OCI-LY1 (cell line): ENCODE results near the gene FUOM.

Experiments
- H2AFZ ChIP-seq: fragments of 200-600 bp; sonication (generic), shearing (Covaris generic); 2 replicates; pipeline ENCODE4 v1.6.0; 2014; ENCODE audit warnings: antibody characterized with exemption, mild to moderate bottlenecking, low read length
- H3F3A ChIP-seq: fragments of 200-600 bp; sonication (generic), shearing (Covaris generic); 2 replicates; pipeline ENCODE4 v1.6.0; 2014; ENCODE audit warnings: mild to moderate bottlenecking, antibody characterized with exemption, low read length, moderate library complexity; ENCODE audit not compliant: insufficient read depth
- H3K27ac ChIP-seq: fragments of 200-600 bp; sonication (generic); 2 replicates; pipeline ENCODE4 v1.5.1; 2014; ENCODE audit warnings: low read length, mixed run types, mild to moderate bottlenecking, low read depth; ENCODE audit not compliant: poor library complexity, severe bottlenecking
- H3K27me3 ChIP-seq: fragments of 200-600 bp; sonication (generic); 2 replicates; pipeline ENCODE4 v1.6.0; 2014; ENCODE audit warnings: antibody characterized with exemption, mild to moderate bottlenecking, low read length, moderate library complexity; ENCODE audit not compliant: insufficient read depth
- H3K36me3 ChIP-seq: fragments of 200-600 bp; sonication (generic); 2 replicates; pipeline ENCODE4 v1.6.1; 2014; ENCODE audit warnings: mild to moderate bottlenecking, antibody characterized with exemption, low read length, moderate library complexity, mixed read lengths; ENCODE audit not compliant: insufficient read depth
- H3K4me1 ChIP-seq: fragments of 200-600 bp; sonication (generic); 2 replicates; pipeline ENCODE4 v1.5.1; 2014; ENCODE audit warnings: mild to moderate bottlenecking, low read length, moderate library complexity; ENCODE audit not compliant: insufficient read depth, severe bottlenecking
- H3K4me2 ChIP-seq: fragments of 200-600 bp; sonication (generic), shearing (Covaris generic); 2 replicates; pipeline ENCODE4 v1.6.1; 2014; ENCODE audit warnings: low read length
- H3K4me3 ChIP-seq: fragments of 200-600 bp; sonication (generic); 2 replicates; pipeline ENCODE4 v1.5.1; 2014; ENCODE audit warnings: low read length, low read depth, mild to moderate bottlenecking, mixed read lengths; ENCODE audit not compliant: poor library complexity, severe bottlenecking
- H3K79me2 ChIP-seq: fragments of 200-600 bp; shearing (Covaris generic); 2 replicates; pipeline ENCODE4 v1.6.1; 2016; ENCODE audit warnings: mixed run types, low read length, mixed read lengths; ENCODE audit not compliant: insufficient read depth
- H3K9ac ChIP-seq: fragments of 200-600 bp; sonication (generic), shearing (Covaris generic); 2 replicates; pipeline ENCODE4 v1.6.1; 2014; ENCODE audit warnings: mild to moderate bottlenecking, low read length, mixed read lengths
- H3K9me2 ChIP-seq: fragments of 200-600 bp; sonication (generic), shearing (Covaris generic); 2 replicates; pipeline ENCODE4 v1.6.1; 2014; ENCODE audit warnings: low read depth, mild to moderate bottlenecking, low read length, mixed read lengths
- H3K9me3 ChIP-seq: fragments of 200-600 bp; shearing (Covaris generic); 2 replicates; pipeline ENCODE4 v1.6.1; 2014; ENCODE audit warnings: low read length, mixed read lengths
- H4K20me1 ChIP-seq: fragments of 200-600 bp; sonication (generic), shearing (Covaris generic); 2 replicates; pipeline ENCODE4 v1.6.0; 2016; ENCODE audit warnings: mild to moderate bottlenecking, low read length; ENCODE audit not compliant: insufficient read depth
- CTCF ChIP-seq: fragments of 200-600 bp; sonication (generic), shearing (Covaris generic); IDR thresholded peaks from 2 replicates; pipeline ENCODE4 v1.5.1; 2017; ENCODE audit warnings: mild to moderate bottlenecking, antibody characterized with exemption, low read length, moderate library complexity, mixed read lengths
- EZH2 ChIP-seq: fragments of 200-600 bp; sonication (generic), shearing (Covaris generic); IDR thresholded peaks from 2 replicates; pipeline ENCODE4 v1.8.0; 2017; ENCODE audit warnings: borderline replicate concordance, mixed run types, mild to moderate bottlenecking, antibody characterized with exemption, low read length, moderate library complexity, mixed read lengths

Gene FUOM

GRCh38 chr10:133346413-133346812, 11.4 kb downstream of the FUOM start:
- Histone ChIP-seq H3K9me2 (no peaks in the 10 kb centered on the region), H3K36me3 (no peaks in the 10 kb centered on the region), H4K20me1 (no peaks in the 10 kb centered on the region), H3K4me1 (no peaks in the 10 kb centered on the region), H3K4me2 (no peak overlapping the region), H3K9me3 (no peaks in the 10 kb centered on the region), H3K9ac (no peak overlapping the region), H2AFZ (no peak overlapping the region), H3K27me3 (peaks cover 8% of the 10 kb centered on the region; the same call in 1 of the 2 replicates), H3K27ac (no peak overlapping the region), H3F3A (no peaks in the 10 kb centered on the region), H3K4me3 (no peak overlapping the region), H3K79me2 (no peaks in the 10 kb centered on the region)
- no peak for TF ChIP-seq CTCF
- TF ChIP-seq EZH2 = no peak

GRCh38 chr10:133344236-133344635, 13.6 kb downstream of the FUOM start:
- Histone ChIP-seq H3K79me2 (no peaks in the 10 kb centered on the region), H3K4me3 (no peak overlapping the region), H3K9ac (no peak overlapping the region), H3K4me1 (no peaks in the 10 kb centered on the region), H4K20me1 (no peaks in the 10 kb centered on the region), H3F3A (no peaks in the 10 kb centered on the region), H3K9me2 (no peaks in the 10 kb centered on the region), H3K4me2 (no peak overlapping the region), H3K27ac (no peak overlapping the region), H3K36me3 (no peaks in the 10 kb centered on the region), H3K9me3 (no peaks in the 10 kb centered on the region), H2AFZ (no peak overlapping the region), H3K27me3 (peaks cover 4% of the 10 kb centered on the region; the same call in 1 of the 2 replicates)
- no peak for TF ChIP-seq EZH2
- TF ChIP-seq CTCF = no peak

GRCh38 chr10:133343558-133343957, 14.3 kb downstream of the FUOM start:
- Histone ChIP-seq H3K27ac (no peak overlapping the region), H3K9me2 (no peaks in the 10 kb centered on the region), H3K9me3 (no peaks in the 10 kb centered on the region), H3K4me2 (no peak overlapping the region), H3K27me3 (peaks cover 4% of the 10 kb centered on the region; the same call in 1 of the 2 replicates), H4K20me1 (no peaks in the 10 kb centered on the region), H2AFZ (no peak overlapping the region), H3K4me1 (no peaks in the 10 kb centered on the region), H3K79me2 (no peaks in the 10 kb centered on the region), H3K9ac (no peak overlapping the region), H3F3A (no peaks in the 10 kb centered on the region), H3K4me3 (no peak overlapping the region), H3K36me3 (no peaks in the 10 kb centered on the region)
- TF ChIP-seq CTCF (no peak), EZH2 (no peak)
